ENCODE results near the gene INKA2. TPM values are rescaled to one million over a fixed set of nuclear protein-coding genes. Genes with fewer than 3 reads are reported as not detected.

Gene INKA2
- total RNA-seq, 1 experiment from 2014 or later, result 12.3 TPM

DNA sequence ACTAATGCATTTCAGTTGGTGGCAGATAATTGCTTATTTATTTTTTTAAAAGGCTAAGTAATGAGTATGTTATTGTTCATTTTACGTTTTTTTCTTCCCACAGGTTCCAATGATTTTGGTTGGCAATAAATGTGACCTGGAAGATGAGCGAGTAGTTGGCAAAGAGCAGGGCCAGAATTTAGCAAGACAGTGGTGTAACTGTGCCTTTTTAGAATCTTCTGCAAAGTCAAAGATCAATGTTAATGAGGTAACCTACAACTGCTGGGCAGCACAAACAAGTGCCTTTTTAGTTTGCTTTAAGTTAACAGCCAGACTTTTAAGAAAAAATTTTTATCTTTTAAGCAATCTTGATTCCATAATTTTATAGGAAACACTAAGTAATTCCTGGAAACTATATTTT is 35.0 kb downstream of the INKA2 start:
- Histone ChIP-seq H2BK15ac (ENCODE audit: low read depth, low read length) (no peak overlapping the region), H3K4ac (ENCODE audit: low read depth, low read length) (no peak overlapping the region), H4K91ac (ENCODE audit: insufficient read length, low read depth, low read length) (no peak overlapping the region), H4K20me1 (ENCODE audit: control insufficient read depth, insufficient read depth, insufficient read length) (no peaks in the 10 kb centered on the region), H3K14ac (ENCODE audit: insufficient read depth, low read length) (no peak overlapping the region), H3K9me3 (ENCODE audit: control insufficient read depth, low read depth, low read length) (no peaks in the 10 kb centered on the region), H2BK12ac (ENCODE audit: insufficient read length, low read depth, low read length) (no peak overlapping the region), H3K79me2 (ENCODE audit: insufficient read depth, low read length) (no peaks in the 10 kb centered on the region), H2BK20ac (ENCODE audit: low read depth, low read length, poor library complexity, severe bottlenecking) (no peak overlapping the region), H3K27ac (ENCODE audit: insufficient read length, low read depth, low read length) (no peak overlapping the region), H3K27me3 (ENCODE audit: insufficient read depth, low read length) (no peaks in the 10 kb centered on the region), H3K18ac (ENCODE audit: insufficient read length, low read depth, low read length) (no peak overlapping the region), H3K9ac (ENCODE audit: extremely low read depth, insufficient read length, low read length) (no peak overlapping the region), H3T11ph (ENCODE audit: low read length) (no peak overlapping the region), H3K23ac (ENCODE audit: insufficient read length, low read depth, low read length) (no peak overlapping the region), H3K4me1 (ENCODE audit: insufficient read depth, low read length) (no peaks in the 10 kb centered on the region), H3K4me2 (ENCODE audit: insufficient read depth, insufficient read length, low read length) (no peak overlapping the region), H4K8ac (replicated peaks; ENCODE audit: insufficient read length, low read depth, low read length) (no peak overlapping the region), H3K56ac (ENCODE audit: insufficient read length, low read depth, low read length) (no peak overlapping the region), H2AFZ (ENCODE audit: low read length) (no peak overlapping the region), H3K79me1 (ENCODE audit: insufficient read depth, low read depth, low read length, poor library complexity, severe bottlenecking) (no peaks in the 10 kb centered on the region), H2AK5ac (ENCODE audit: insufficient read length, low read length) (no peak overlapping the region), H2BK5ac (ENCODE audit: insufficient read length, low read length) (no peak overlapping the region), H3K23me2 (ENCODE audit: insufficient read length, low read depth, low read length, poor library complexity, severe bottlenecking) (no peaks in the 10 kb centered on the region), H4K5ac (ENCODE audit: insufficient read length, low read depth, low read length) (no peak overlapping the region), H2BK120ac (ENCODE audit: low read depth, low read length, poor library complexity, severe bottlenecking) (no peak overlapping the region)
- no CpG with 5 or more reads among the region's 2 CpGs for WGBS (ENCODE audit: extremely low coverage, insufficient read length, low lambda C conversion rate)
- DNase-seq, result no peak
- H3K27me3 Mint-ChIP-seq (ENCODE audit: low read depth), result no peaks in the 10 kb centered on the region
- no peak overlapping the region for H3K27ac Mint-ChIP-seq
- no peaks in the 10 kb centered on the region for H3K4me1 Mint-ChIP-seq
- TF ChIP-seq, protein P1, sequence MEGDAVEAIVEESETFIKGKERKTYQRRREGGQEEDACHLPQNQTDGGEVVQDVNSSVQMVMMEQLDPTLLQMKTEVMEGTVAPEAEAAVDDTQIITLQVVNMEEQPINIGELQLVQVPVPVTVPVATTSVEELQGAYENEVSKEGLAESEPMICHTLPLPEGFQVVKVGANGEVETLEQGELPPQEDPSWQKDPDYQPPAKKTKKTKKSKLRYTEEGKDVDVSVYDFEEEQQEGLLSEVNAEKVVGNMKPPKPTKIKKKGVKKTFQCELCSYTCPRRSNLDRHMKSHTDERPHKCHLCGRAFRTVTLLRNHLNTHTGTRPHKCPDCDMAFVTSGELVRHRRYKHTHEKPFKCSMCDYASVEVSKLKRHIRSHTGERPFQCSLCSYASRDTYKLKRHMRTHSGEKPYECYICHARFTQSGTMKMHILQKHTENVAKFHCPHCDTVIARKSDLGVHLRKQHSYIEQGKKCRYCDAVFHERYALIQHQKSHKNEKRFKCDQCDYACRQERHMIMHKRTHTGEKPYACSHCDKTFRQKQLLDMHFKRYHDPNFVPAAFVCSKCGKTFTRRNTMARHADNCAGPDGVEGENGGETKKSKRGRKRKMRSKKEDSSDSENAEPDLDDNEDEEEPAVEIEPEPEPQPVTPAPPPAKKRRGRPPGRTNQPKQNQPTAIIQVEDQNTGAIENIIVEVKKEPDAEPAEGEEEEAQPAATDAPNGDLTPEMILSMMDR (conservative IDR thresholded peaks at IDR 0.05), result no peak
- H3K4me3 Mint-ChIP-seq, result no peak overlapping the region
- peaks cover 16 to 45% (median 44%) of the 10 kb centered on the region in 3 experiments for H3K36me3 Mint-ChIP-seq (ENCODE audit: insufficient read depth in 1 of 3, low read depth in 3 of 3)
- no peaks in the 10 kb centered on the region for H3K9me3 Mint-ChIP-seq
